ACHN (cell line): ENCODE results near the gene IDE.
"Not testable (repeated sequence)": the region's sequence is repeated elsewhere in the genome, so short reads cannot be mapped to it uniquely, and the experiment has no call there.

Source experiments
- DNase-seq: peaks from one replicate; pipeline ENCODE4 v3.0.0-alpha.2; 2015
- in situ Hi-C: cut with HindIII; loops from 2 replicates; pipeline ENCODE4 v1.10.0; 2017; ENCODE audit warnings: low sequenced_read_pairs, low pct_ligation_motif_present, low pct_unique_long_range_greater_than_20kb

IDE gene

GRCh38 chr10:92438220-92438619, 135.7 kb downstream of the IDE start:
- no peak for DNase-seq
- in situ Hi-C loops: no loop called here

- no peak for DNase-seq
- in situ Hi-C loops: no loop called here
Measured at GRCh38 chr10:92436611-92437010, 137.3 kb downstream of the IDE start.

- DNase-seq, in situ Hi-C loops: not testable (repeated sequence)
Measured at GRCh38 chr10:92436065-92436464, 137.8 kb downstream of the IDE start.

- in situ Hi-C loops: no loop called here
- no peak for DNase-seq
Measured at GRCh38 chr10:92434385-92434784, 139.5 kb downstream of the IDE start.

GRCh38 chr10:92432596-92432995, 141.3 kb downstream of the IDE start:
- no peak for DNase-seq
- in situ Hi-C loops: no loop called here

GRCh38 chr10:92430103-92430502, 143.8 kb downstream of the IDE start:
- DNase-seq: no peak
- in situ Hi-C loops: no loop called here

GRCh38 chr10:92421550-92421949, 152.3 kb downstream of the IDE start:
- DNase-seq: no peak
- in situ Hi-C loops: loop anchor here (25.0 kb wide), 1 partner anchor 334 kb away; no protein-coding TSS in a partner anchor

GRCh38 chr10:92420546-92421275, 153.2 kb downstream of the IDE start:
- no peak for DNase-seq
- in situ Hi-C loops: loop anchor here (25.0 kb wide), 1 partner anchor 333 kb away; no protein-coding TSS in a partner anchor

- DNase-seq: no peak
Measured at GRCh38 chr10:92419740-92420545, 153.9 kb downstream of the IDE start.

GRCh38 chr10:92418891-92419290, 155.0 kb downstream of the IDE start:
- in situ Hi-C loops: loop anchor here (25.0 kb wide), 1 partner anchor 332 kb away; no protein-coding TSS in a partner anchor
- no peak for DNase-seq

More at GRCh38 chr10:92419740-92420545, 153.9 kb downstream of the IDE start:
- in situ Hi-C loops: loop anchor here (25.0 kb wide), 1 partner anchor 333 kb away; no protein-coding TSS in a partner anchor

- DNase-seq: no peak
- in situ Hi-C loops: loop anchor here (25.0 kb wide), 1 partner anchor 331 kb away; no protein-coding TSS in a partner anchor
Measured at GRCh38 chr10:92418221-92418620, 155.7 kb downstream of the IDE start.

- in situ Hi-C loops: loop anchor here (25.0 kb wide), 1 partner anchor 326 kb away; no protein-coding TSS in a partner anchor
- DNase-seq: no peak
Measured at GRCh38 chr10:92413519-92413918, 160.4 kb downstream of the IDE start.

- in situ Hi-C loops: loop anchor here (25.0 kb wide), 1 partner anchor 326 kb away; no protein-coding TSS in a partner anchor
- DNase-seq: no peak
Measured at GRCh38 chr10:92413011-92413410, 160.9 kb downstream of the IDE start.

GRCh38 chr10:92411406-92411805, 162.5 kb downstream of the IDE start:
- in situ Hi-C loops: loop anchor here (25.0 kb wide), 1 partner anchor 324 kb away; no protein-coding TSS in a partner anchor
- no peak for DNase-seq

GRCh38 chr10:92410501-92410900, 163.4 kb downstream of the IDE start:
- in situ Hi-C loops: loop anchor here (25.0 kb wide), 1 partner anchor 323 kb away; no protein-coding TSS in a partner anchor

GRCh38 chr10:92408017-92408361, 165.9 kb downstream of the IDE start:
- no peak for DNase-seq
- in situ Hi-C loops: loop anchor here (25.0 kb wide), 1 partner anchor 321 kb away; no protein-coding TSS in a partner anchor

More at GRCh38 chr10:92410501-92410900, 163.4 kb downstream of the IDE start:
- no peak for DNase-seq

- in situ Hi-C loops: loop anchor here (25.0 kb wide), 1 partner anchor 320 kb away; no protein-coding TSS in a partner anchor
- DNase-seq: no peak
Measured at GRCh38 chr10:92407305-92408016, 166.4 kb downstream of the IDE start.

GRCh38 chr10:92405419-92405924, 168.4 kb downstream of the IDE start:
- DNase-seq: no peak
- in situ Hi-C loops: loop anchor here (25.0 kb wide), 1 partner anchor 318 kb away; no protein-coding TSS in a partner anchor
